Ishikawa (cell line): ENCODE data around the gene HERC4.

Experiments used
- CEBPB ChIP-seq: IDR thresholded peaks from 2 replicates; pipeline ENCODE4 v1.6.1; 2012
- CREB1 ChIP-seq: IDR thresholded peaks from 2 replicates; pipeline ENCODE4 v1.6.1; 2012; ENCODE audit warnings: low read depth
- EGR1 ChIP-seq: IDR thresholded peaks from 2 replicates; pipeline ENCODE4 v1.6.1; 2012
- EP300 ChIP-seq: IDR thresholded peaks from 2 replicates; pipeline ENCODE4 v1.6.1; 2012; ENCODE audit warnings: borderline replicate concordance
- FOXM1 ChIP-seq: IDR thresholded peaks from 2 replicates; pipeline ENCODE4 v1.6.1; 2012; ENCODE audit warnings: low read depth, borderline replicate concordance
- MAX ChIP-seq: IDR thresholded peaks from 2 replicates; pipeline ENCODE4 v1.6.1; 2012
- NFIC ChIP-seq: IDR thresholded peaks from 2 replicates; pipeline ENCODE4 v1.6.1; 2012
- RAD21 ChIP-seq: IDR thresholded peaks from 2 replicates; pipeline ENCODE4 v1.6.1; 2012; ENCODE audit warnings: low read depth
- REST ChIP-seq: IDR thresholded peaks from 2 replicates; pipeline ENCODE4 v1.6.1; 2012; ENCODE audit warnings: low read depth, mild to moderate bottlenecking
- TAF1 ChIP-seq: IDR thresholded peaks from 2 replicates; pipeline ENCODE4 v1.6.1; 2012; ENCODE audit warnings: low read depth, mild to moderate bottlenecking
- TCF12 ChIP-seq: IDR thresholded peaks from 2 replicates; pipeline ENCODE4 v1.6.1; 2012; ENCODE audit warnings: low read depth
- TEAD4 ChIP-seq: IDR thresholded peaks from 2 replicates; pipeline ENCODE4 v1.6.1; 2012
- USF1 ChIP-seq: IDR thresholded peaks from 2 replicates; pipeline ENCODE4 v1.6.1; 2012
- YY1 ChIP-seq: IDR thresholded peaks from 2 replicates; pipeline ENCODE4 v1.6.1; 2012; ENCODE audit warnings: low read depth
- ZBTB7A ChIP-seq: IDR thresholded peaks from 2 replicates; pipeline ENCODE4 v1.6.1; 2012; ENCODE audit warnings: low read depth

The HERC4 gene

GRCh38 chr10:68067029-68067428, 8.1 kb downstream of the HERC4 start:
- TF ChIP-seq EGR1: no peak
- TF ChIP-seq RAD21: no peak
- no peak for TF ChIP-seq USF1
- no peak for TF ChIP-seq YY1
- no peak for TF ChIP-seq ZBTB7A
- TF ChIP-seq NFIC: no peak
- no peak for TF ChIP-seq TCF12

GRCh38 chr10:68053553-68053952, 21.5 kb downstream of the HERC4 start:
- TF ChIP-seq NFIC (no peak), CEBPB (no peak), REST (no peak)

GRCh38 chr10:68052463-68052862, 22.6 kb downstream of the HERC4 start:
- TF ChIP-seq EP300 (no peak), YY1 (no peak), CEBPB (no peak), CREB1 (no peak), NFIC (no peak), RAD21 (no peak), ZBTB7A (no peak), TAF1 (no peak), TCF12 (no peak), FOXM1 (no peak), MAX (no peak), EGR1 (no peak), USF1 (no peak), REST (no peak), TEAD4 (no peak)

GRCh38 chr10:68049289-68050078, 25.6 kb downstream of the HERC4 start:
- no peak for TF ChIP-seq REST
- no peak for TF ChIP-seq TEAD4
- TF ChIP-seq USF1: no peak
- TF ChIP-seq TAF1: no peak
- TF ChIP-seq TCF12: no peak
- no peak for TF ChIP-seq FOXM1
- TF ChIP-seq ZBTB7A: no peak
- no peak for TF ChIP-seq EP300
- TF ChIP-seq CREB1: no peak
- no peak for TF ChIP-seq MAX
- no peak for TF ChIP-seq NFIC
- no peak for TF ChIP-seq RAD21
- no peak for TF ChIP-seq EGR1
- TF ChIP-seq YY1: no peak
- TF ChIP-seq CEBPB: no peak
